ENCODE measurements around the gene CCDC40. TPM values are rescaled to one million over a fixed set of nuclear protein-coding genes. Genes with fewer than 3 reads are reported as not detected.
A peak's percentile ranks its signal among the peaks of the same experiment; 100 is the strongest.
"Not testable (repeated sequence)": the region's sequence is repeated elsewhere in the genome, so short reads cannot be mapped to it uniquely, and the experiment has no call there.

CCDC40 gene
- total RNA-seq, 2 donors from 2014 or later = 2.9 to 13.5 TPM

DNA sequence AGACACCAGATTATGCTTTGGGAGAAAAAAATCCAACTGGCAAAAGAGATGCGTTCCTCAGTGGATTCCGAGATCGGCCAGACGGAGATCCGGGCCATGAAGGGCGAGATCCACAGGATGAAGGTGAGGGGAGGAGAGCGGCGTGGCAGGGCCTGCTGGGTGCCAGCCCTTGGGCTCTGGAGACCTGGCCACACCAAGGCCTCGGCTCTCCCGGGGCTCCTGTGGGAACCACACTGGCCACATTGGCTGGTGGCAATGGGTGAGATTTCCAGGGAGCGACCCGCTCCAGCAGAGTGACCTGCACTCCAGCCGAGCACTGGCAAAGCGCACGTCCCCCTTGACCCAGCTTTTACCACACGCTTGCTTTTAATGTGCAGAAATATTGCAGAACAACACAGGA lies 53.3 kb downstream of the CCDC40 start:
- intact Hi-C loops (cut with DNase I) = loop anchor here (10.0 kb wide), 1 partner anchor 175 kb away; the partner anchor contains the start of gene RNF213

DNA sequence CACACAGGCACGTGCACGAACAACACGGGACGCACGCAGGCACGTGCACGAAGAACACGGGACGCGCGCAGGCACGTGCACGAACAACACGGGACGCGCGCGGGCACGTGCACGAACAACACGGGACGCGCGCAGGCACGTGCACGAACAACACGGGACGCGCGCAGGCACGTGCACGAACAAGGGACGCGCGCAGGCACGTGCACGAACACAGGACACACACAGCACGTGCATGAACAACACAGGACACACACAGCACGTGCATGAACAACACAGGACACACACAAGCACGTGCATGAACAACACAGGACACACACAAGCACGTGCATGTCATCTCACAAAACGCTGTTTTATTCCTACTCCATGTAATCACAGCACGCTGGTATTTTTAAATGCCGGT lies 53.7 kb downstream of the CCDC40 start:
- H3K4me3 ChIP-seq; ATAC-seq; H3K9me3 ChIP-seq; H3K27ac ChIP-seq; DNase-seq; H3K27me3 ChIP-seq; H3K4me1 ChIP-seq; H3K36me3 ChIP-seq (replicated peaks in 1 of 2; ENCODE audit: insufficient read depth in 1 of 2, low read depth in 2 of 2): not testable (repeated sequence)
- WGBS, 2 donors = 87 to 90% methylated on average over 44 of the region's 44 CpGs
- intact Hi-C loops (cut with DNase I) = loop anchor here (10.0 kb wide), 1 partner anchor 175 kb away; the partner anchor contains the start of gene RNF213

More for the DNA sequence above, 53.3 kb downstream of the CCDC40 start:
- DNase-seq = no peak
- Histone ChIP-seq H3K27me3 (no peaks in the 10 kb centered on the region), H3K27ac (no peak overlapping the region), H3K4me1 (no peaks in the 10 kb centered on the region), H3K9me3 (no peaks in the 10 kb centered on the region), H3K36me3 (replicated peaks in 1 of 2; ENCODE audit: insufficient read depth in 1 of 2, low read depth in 2 of 2) (no peaks in the 10 kb centered on the region), H3K4me3 (no peak overlapping the region)
- WGBS, 2 donors = 92% methylated on average over 15 to 16 of the region's 16 CpGs
- TF ChIP-seq, protein P1, sequence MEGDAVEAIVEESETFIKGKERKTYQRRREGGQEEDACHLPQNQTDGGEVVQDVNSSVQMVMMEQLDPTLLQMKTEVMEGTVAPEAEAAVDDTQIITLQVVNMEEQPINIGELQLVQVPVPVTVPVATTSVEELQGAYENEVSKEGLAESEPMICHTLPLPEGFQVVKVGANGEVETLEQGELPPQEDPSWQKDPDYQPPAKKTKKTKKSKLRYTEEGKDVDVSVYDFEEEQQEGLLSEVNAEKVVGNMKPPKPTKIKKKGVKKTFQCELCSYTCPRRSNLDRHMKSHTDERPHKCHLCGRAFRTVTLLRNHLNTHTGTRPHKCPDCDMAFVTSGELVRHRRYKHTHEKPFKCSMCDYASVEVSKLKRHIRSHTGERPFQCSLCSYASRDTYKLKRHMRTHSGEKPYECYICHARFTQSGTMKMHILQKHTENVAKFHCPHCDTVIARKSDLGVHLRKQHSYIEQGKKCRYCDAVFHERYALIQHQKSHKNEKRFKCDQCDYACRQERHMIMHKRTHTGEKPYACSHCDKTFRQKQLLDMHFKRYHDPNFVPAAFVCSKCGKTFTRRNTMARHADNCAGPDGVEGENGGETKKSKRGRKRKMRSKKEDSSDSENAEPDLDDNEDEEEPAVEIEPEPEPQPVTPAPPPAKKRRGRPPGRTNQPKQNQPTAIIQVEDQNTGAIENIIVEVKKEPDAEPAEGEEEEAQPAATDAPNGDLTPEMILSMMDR (IDR thresholded peaks at IDR 0.05) = no peak
- TF ChIP-seq POLR2A (IDR thresholded peaks at IDR 0.05) = no peak
- ATAC-seq = no peak

DNA sequence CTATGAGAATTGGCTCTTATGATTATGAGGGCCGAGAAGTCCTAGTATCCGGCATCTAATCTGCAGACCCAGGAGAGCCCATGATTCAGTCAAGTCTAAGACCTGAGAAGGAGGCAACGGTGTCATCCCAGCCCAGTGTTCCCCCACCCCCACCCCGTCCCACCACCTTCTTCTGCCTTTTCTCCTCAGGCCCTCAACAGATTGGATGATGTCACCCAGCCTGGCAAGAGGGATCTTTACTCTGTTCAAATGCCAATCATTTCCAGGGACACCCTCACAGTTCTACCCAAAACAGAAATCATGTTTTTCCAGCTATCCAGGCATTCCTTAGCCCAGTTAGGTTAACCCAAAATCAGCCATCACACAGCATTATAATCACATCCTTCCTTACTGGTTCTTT lies 54.9 kb downstream of the CCDC40 start:
- Histone ChIP-seq H3K27me3 (no peaks in the 10 kb centered on the region), H3K4me1 (no peaks in the 10 kb centered on the region), H3K4me3 (no peak overlapping the region), H3K36me3 (replicated peaks in 1 of 2; ENCODE audit: insufficient read depth in 1 of 2, low read depth in 2 of 2) (no peaks in the 10 kb centered on the region), H3K9me3 (no peaks in the 10 kb centered on the region), H3K27ac (peak overlapping the region in 1 of 4 donors; percentile 46)
- no peak for ATAC-seq
- 83 to 93% methylated on average over 4 of the region's 4 CpGs for WGBS, 2 donors
- no peak for TF ChIP-seq POLR2A (IDR thresholded peaks at IDR 0.05)
- TF ChIP-seq, protein P1 (IDR thresholded peaks at IDR 0.05) = no peak
- intact Hi-C loops (cut with DNase I) = loop anchor here (10.0 kb wide), 1 partner anchor 173 kb away; the partner anchor contains the start of gene RNF213
- DNase-seq = no peak

DNA sequence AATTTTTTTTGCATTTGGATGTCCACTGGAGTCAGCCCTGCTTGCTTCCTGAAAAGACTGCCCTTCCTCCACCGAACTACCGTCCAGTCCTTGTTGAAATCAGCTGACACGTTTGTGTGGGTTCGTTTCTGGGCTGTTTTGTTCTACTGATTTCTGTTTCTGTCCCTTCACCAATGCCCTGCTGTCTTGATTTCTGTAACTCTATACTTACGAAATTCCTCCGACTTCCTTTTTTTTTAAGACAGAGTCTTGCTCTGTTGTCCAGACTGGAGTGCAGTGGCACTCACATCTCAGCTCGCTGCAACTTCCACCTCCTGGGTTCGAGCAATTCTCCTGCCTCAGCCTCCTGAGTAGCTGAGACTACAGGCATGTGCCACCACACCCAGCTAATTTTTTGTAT lies 56.5 kb downstream of the CCDC40 start:
- 54 to 58% methylated on average over 8 of the region's 8 CpGs for WGBS, 2 donors
- ATAC-seq = no peak
- Histone ChIP-seq H3K9me3 (no peaks in the 10 kb centered on the region), H3K4me1 (no peaks in the 10 kb centered on the region), H3K27me3 (no peaks in the 10 kb centered on the region), H3K27ac (peak overlapping the region in 1 of 4 donors; percentile 46), H3K36me3 (replicated peaks in 1 of 2; ENCODE audit: insufficient read depth in 1 of 2, low read depth in 2 of 2) (no peaks in the 10 kb centered on the region), H3K4me3 (no peak overlapping the region)
- TF ChIP-seq POLR2A (IDR thresholded peaks at IDR 0.05) = no peak
- TF ChIP-seq, protein P1 (IDR thresholded peaks at IDR 0.05) = no peak
- intact Hi-C loops (cut with DNase I) = loop anchor here (10.0 kb wide), 1 partner anchor 172 kb away; the partner anchor contains the start of gene RNF213
- peak in 1 of 4 donors; percentile 61 for DNase-seq

DNA sequence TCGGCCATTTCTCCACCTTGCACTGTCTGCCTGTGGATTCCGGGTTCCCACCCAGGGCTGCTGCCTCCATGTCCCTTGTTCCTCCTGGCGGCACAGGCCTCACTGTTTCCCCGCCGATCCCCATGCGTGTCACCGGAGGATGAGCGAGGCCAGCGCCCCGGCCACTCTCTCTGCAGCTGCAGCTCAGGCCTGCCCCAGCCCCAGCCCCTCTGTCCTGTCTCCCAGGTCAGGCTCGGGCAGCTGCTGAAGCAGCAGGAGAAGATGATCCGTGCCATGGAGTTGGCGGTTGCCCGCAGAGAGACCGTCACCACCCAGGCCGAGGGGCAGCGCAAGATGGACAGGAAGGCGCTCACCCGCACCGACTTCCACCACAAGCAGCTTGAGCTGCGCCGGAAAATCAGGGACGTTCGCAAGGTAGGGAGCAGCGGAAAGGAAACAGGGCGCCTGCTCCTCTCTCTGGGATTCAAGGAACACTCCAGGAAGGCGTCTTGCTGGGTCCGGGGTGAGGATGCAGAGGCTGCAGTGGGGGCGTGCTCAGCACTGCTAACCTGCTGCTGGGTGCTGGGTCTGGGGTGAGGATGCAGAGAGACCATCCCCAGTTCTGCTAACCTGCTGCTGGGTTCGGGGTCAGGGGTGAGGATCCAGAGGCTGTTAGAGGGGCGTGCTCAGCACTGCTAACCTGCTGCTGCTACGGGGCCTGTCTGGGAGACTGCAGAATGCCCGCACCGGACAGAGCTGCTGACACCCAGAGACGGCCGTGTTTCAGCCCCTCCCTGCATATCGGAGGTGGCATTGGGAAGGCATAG lies 58.8 kb downstream of the CCDC40 start:
- Histone ChIP-seq H3K36me3 (replicated peaks in 1 of 2; ENCODE audit: insufficient read depth in 1 of 2, low read depth in 2 of 2) (no peaks in the 10 kb centered on the region), H3K27me3 (no peaks in the 10 kb centered on the region), H3K27ac (no peak overlapping the region), H3K4me3 (no peak overlapping the region), H3K4me1 (no peaks in the 10 kb centered on the region), H3K9me3 (no peaks in the 10 kb centered on the region)
- intact Hi-C loops (cut with DNase I) = loop anchor here (10.0 kb wide), 1 partner anchor 170 kb away; the partner anchor contains the start of gene RNF213
- ATAC-seq (no peak), DNase-seq (no peak)
- no peak for TF ChIP-seq POLR2A (IDR thresholded peaks at IDR 0.05)
- TF ChIP-seq, protein P1 (IDR thresholded peaks at IDR 0.05) = no peak
- 79 to 80% methylated on average over 21 to 35 of the region's 37 CpGs for WGBS, 2 donors

All from body of pancreas (tissue), 4 donors.